Gastrocnemius medialis (tissue), 4 donors: ENCODE results near the gene TCFL5.

Experiments used
- POLR2A ChIP-seq, 2 donors: fragments of 450-650 bp; IDR thresholded peaks; one replicate each; pipeline ENCODE4 v1.6.1; 2017; ENCODE audit warnings: antibody characterized with exemption in 2 of 2, mild to moderate bottlenecking in 2 of 2, moderate library complexity in 2 of 2
- TF ChIP-seq, protein P1 (sequence below), 5 experiments: fragments of 450-650 bp in 3 of 5; fragments of 200-600 bp in 2 of 5; sonication (generic) in 2 of 5; IDR thresholded peaks in 4 of 5; conservative IDR thresholded peaks in 1 of 5; 1 replicate in 4 of 5; 2 replicates in 1 of 5; pipeline ENCODE4 v1.5.1; 2016 to 2019; ENCODE audit warnings: antibody characterized with exemption in 5 of 5, mild to moderate bottlenecking in 3 of 5, moderate library complexity in 3 of 5

DNA sequence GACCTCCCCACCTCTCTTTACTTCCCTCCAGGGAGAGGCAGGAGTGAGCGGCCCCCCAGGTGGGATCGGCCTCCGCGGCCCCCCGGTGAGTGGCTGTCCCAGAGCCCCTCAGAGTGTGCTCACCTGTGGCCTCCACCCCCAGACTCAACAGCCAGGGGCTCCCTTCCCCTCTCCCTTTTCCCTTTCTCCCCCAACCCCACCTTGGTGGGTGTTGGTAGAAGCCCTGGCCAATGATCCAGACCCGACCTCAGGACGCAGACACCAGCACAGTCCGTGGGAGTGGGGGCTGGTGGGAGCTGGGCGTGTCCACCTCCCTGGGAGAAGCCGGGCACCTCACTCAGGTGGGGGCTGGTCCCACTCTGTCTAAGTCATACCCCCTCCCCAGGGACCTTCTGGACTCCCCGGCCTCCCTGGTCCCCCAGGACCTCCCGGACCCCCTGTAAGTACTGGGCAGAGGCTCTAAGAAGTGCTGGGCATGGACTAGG is 39.9 kb downstream of the TCFL5 start:
- no peak for TF ChIP-seq POLR2A (IDR thresholded peaks at IDR 0.05)
- TF ChIP-seq, protein P1, sequence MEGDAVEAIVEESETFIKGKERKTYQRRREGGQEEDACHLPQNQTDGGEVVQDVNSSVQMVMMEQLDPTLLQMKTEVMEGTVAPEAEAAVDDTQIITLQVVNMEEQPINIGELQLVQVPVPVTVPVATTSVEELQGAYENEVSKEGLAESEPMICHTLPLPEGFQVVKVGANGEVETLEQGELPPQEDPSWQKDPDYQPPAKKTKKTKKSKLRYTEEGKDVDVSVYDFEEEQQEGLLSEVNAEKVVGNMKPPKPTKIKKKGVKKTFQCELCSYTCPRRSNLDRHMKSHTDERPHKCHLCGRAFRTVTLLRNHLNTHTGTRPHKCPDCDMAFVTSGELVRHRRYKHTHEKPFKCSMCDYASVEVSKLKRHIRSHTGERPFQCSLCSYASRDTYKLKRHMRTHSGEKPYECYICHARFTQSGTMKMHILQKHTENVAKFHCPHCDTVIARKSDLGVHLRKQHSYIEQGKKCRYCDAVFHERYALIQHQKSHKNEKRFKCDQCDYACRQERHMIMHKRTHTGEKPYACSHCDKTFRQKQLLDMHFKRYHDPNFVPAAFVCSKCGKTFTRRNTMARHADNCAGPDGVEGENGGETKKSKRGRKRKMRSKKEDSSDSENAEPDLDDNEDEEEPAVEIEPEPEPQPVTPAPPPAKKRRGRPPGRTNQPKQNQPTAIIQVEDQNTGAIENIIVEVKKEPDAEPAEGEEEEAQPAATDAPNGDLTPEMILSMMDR (IDR thresholded peaks at IDR 0.05 in 4 of 5, conservative IDR thresholded peaks at IDR 0.05 in 1 of 5): no peak
